ENCODE results near the gene IQGAP1. TPM values are rescaled to one million over a fixed set of nuclear protein-coding genes. Genes with fewer than 3 reads are reported as not detected.
A peak's percentile ranks its signal among the peaks of the same experiment; 100 is the strongest.
"Not testable (repeated sequence)": the region's sequence is repeated elsewhere in the genome, so short reads cannot be mapped to it uniquely, and the experiment has no call there.

The IQGAP1 gene
- total RNA-seq: 10 to 100 TPM; 70.4 to 79.2 TPM
- long read RNA-seq, full-length matches to known transcripts: 6 of 45 reads
- long read RNA-seq, partial matches to known transcripts: 37 of 45 reads
- long read RNA-seq, other reads (novel, unspliced or antisense): 2 of 45 reads

DNA sequence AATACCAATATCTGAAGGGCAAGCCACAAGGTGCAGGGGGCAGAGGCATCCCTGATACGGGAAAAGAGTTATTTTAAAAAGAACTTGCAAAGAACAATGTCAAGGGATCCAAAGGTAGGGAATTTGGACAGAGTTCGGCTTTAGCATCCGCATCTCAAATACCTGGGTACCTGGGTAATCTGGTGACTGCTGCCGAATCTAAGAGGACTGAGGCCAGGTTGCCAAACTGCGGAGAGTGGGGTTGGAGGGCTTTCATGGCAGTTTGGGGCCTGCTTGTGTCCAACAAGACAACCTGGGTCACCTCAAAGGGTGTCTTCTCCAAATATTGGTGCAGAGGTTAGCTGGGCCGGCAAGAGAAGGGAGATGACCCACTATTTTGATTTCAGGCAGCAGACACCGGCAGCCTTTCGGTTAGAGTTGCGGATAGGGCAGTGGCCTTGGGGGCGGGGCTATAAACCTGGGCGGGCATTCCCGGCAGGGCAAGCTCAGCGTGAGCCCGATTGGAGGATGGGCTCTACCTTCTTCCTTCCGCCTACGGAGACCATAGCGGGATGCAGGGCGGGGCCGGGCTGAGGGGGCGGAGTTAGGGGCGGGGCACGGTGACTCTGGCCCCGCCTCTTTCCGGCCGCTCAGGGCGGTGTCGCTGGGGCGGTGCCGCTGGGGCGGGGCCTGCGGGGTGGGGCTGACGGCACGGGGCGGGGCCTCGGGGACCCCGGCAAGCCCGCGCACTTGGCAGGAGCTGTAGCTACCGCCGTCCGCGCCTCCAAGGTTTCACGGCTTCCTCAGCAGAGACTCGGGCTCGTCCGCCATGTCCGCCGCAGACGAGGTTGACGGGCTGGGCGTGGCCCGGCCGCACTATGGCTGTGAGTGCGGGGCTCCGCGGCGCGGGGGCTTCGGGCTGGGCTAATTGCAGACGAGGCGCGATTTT, at the start of gene IQGAP1:
Gene IQGAP1 (plus strand): TSS at position 709 of the 928 bp plus-strand sequence. CDS start 100 bp downstream, at position 809.
- intact Hi-C loops (cut with DNase I): no loop called here
- peak; percentile 98 for ATAC-seq
- DNase-seq: peak; percentile 98

- intact Hi-C loops (cut with DNase I): no loop called here
These were observed 49.5 kb upstream of the IQGAP1 start for GRCh38 chr15:90338532-90338931.

GRCh38 chr15:90340345-90340744, 47.7 kb upstream of the IQGAP1 start:
- DNase-seq (no peak), ATAC-seq (no peak)
- intact Hi-C loops (cut with DNase I): no loop called here

More at GRCh38 chr15:90338532-90338931, 49.5 kb upstream of the IQGAP1 start:
- ATAC-seq: no peak
- DNase-seq: no peak

GRCh38 chr15:90343302-90343790, 44.7 kb upstream of the IQGAP1 start:
- intact Hi-C loops (cut with DNase I): no loop called here
- ATAC-seq (peak; percentile 12 to 69), DNase-seq (peak; percentile 49)

GRCh38 chr15:90344662-90345061, 43.4 kb upstream of the IQGAP1 start:
- no peak for DNase-seq
- ATAC-seq: peak in 1 of 2 donors; percentile 12
- intact Hi-C loops (cut with DNase I): no loop called here

GRCh38 chr15:90345857-90346256, 42.2 kb upstream of the IQGAP1 start:
- no peak for DNase-seq
- intact Hi-C loops (cut with DNase I): no loop called here
- ATAC-seq: peak in 1 of 2 donors; percentile 23

GRCh38 chr15:90347431-90348065, 40.5 kb upstream of the IQGAP1 start:
- intact Hi-C loops (cut with DNase I); ATAC-seq; DNase-seq: not testable (repeated sequence)

DNA sequence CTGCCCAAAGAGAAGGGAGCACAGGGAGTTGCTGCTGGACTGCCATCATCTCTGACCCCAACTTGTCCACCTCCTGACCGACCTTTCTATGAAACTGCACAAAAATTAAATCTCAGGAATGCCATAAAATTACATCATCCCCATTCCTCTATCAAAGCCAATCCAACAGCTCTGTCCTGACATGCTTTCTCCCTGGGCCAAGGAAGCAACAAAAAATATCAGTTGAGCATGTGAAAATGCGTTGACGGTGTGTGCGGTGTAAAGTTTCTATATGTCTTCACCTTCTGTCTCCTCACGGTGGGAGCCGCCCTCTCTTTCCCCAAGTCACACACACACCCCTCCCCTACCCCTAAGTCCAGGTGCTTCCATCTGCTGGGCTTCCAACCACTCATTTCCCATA, 39.6 kb upstream of the IQGAP1 start:
- intact Hi-C loops (cut with DNase I): no loop called here
- no peak for ATAC-seq
- no peak for DNase-seq

DNA sequence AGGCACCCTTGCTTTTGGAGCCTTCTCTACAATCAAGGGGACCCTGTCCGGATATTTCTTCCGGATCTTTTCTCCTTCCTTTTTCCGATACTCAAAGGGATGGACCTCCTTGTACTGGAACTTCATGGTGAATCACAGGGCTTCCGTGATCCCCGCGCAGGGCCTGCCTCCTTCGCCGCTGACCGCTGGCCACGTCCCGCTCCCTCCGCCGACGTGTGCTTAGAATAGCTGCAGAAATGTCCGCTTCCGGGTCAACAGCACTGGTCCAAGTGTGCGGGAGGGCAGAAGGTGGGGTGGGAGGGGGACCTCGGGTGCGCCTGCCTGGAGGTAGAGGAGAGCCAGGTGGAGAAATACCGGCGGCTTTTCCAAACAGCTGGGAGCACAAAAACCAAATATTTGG, 39.0 kb upstream of the IQGAP1 start:
- ATAC-seq (no peak), DNase-seq (no peak)
- intact Hi-C loops (cut with DNase I): no loop called here

- no peak for ATAC-seq
- no peak for DNase-seq
- intact Hi-C loops (cut with DNase I): no loop called here
These were observed 38.2 kb upstream of the IQGAP1 start for GRCh38 chr15:90349821-90350220.

DNA sequence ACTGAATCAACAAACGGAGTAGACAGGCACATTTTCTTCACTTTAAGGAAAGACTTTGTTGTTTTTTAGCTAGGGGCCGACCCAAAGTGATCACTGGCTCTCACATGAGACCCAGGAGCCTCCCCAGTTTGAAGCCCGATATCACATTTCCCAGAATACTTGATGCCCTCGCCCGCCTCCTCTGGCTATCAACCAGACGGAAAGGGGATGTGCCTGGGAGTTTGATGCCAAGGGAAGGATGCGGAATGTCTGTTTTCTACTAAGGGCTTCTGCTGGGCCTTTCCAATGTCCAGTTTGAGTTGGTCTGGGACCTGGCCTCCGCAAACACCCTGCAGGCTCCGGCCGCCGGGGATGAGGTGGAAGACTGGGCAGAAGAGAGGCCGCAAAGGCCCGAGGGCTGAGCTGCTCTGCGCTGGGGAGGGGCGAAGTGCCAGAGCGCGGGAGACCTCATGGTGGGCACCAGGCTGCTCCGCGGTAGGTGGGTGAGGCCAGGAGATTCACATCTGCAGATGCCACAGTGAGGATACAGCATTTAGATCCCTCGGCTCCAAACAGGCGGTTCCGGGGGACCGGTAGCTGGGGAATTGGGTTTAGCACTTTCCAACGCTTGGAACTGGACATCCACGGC, 36.4 kb upstream of the IQGAP1 start:
- DNase-seq (no peak), ATAC-seq (peak; percentile 17 to 57)
- intact Hi-C loops (cut with DNase I): no loop called here

GRCh38 chr15:90352107-90352893, 35.7 kb upstream of the IQGAP1 start, which contains the start of gene ZNF774:
Gene ZNF774 (plus strand): TSS chr15:90352284. CDS start chr15:90354661, 2,377 bp downstream.
- DNase-seq (peak; percentile 91), ATAC-seq (peak; percentile 98 to 99)
- intact Hi-C loops (cut with DNase I): no loop called here

GRCh38 chr15:90354986-90355385, 33.1 kb upstream of the IQGAP1 start:
- intact Hi-C loops (cut with DNase I): no loop called here
- no peak for DNase-seq
- no peak for ATAC-seq

DNA sequence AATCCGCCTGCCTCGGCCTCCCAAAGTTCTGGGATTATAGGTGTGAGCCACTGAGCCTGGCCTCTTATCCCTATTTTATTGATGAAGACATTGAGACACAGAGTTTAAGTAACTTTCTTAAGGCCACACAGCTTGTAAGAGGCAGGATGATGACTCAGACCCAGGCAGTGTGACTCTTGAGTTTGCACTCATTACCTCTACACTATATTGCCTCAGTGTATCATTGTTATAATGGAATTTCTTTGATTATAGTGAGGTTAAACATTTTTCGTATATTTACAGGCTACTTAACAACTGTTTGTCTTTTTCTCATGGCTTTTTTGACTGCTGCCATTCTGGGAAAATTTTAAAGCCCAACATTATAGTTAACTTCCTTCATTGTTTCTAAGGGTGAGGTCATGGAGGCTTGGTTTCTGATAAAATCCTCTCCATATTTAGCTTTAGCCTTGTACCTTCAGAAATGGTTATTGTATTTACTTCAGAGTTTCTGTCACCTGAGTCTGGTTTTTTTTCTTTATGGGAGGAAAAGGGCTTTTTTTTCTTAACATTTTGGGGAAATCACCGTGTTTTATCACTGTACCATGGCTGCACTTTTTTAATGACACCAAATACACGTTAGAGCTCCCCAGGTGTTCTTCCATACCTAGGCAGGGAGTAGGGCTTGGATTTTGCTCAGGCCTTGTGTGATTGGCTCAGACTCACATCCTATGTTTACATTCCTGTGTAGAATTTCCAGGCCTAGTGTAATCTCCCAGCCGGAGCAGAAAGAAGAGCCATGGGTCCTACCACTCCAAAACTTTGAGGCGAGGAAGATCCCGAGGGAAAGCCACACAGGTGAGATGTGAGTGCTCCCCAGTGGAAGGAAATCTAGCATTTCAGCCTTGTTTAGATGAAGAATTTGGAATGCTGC, 29.7 kb upstream of the IQGAP1 start:
- ATAC-seq (no peak), DNase-seq (no peak)
- intact Hi-C loops (cut with DNase I): no loop called here

DNA sequence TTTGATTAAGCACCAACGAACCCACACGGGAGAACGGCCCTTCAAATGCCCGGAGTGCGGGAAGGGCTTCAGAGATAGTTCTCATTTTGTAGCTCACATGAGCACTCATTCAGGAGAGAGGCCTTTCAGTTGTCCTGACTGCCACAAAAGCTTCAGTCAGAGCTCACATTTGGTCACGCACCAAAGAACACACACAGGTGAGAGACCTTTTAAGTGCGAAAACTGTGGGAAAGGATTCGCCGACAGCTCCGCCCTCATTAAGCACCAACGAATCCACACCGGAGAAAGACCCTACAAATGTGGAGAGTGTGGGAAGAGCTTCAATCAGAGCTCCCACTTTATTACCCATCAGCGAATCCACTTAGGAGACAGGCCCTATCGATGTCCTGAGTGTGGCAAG, 27.3 kb upstream of the IQGAP1 start:
- ATAC-seq (no peak), DNase-seq (no peak)
- intact Hi-C loops (cut with DNase I): loop anchor here (5.0 to 10.0 kb wide), 2 partner anchors 122 to 124 kb away; no protein-coding TSS in a partner anchor

GRCh38 chr15:90362936-90363212, 25.2 kb upstream of the IQGAP1 start:
- peak; percentile 56 to 82 for ATAC-seq
- intact Hi-C loops (cut with DNase I): loop anchor here (5.0 to 10.0 kb wide), 2 partner anchors 119 to 122 kb away; no protein-coding TSS in a partner anchor
- DNase-seq: no peak

- intact Hi-C loops (cut with DNase I): loop anchor here (5.0 to 10.0 kb wide), 2 partner anchors 118 to 121 kb away; no protein-coding TSS in a partner anchor
- DNase-seq: no peak
- no peak for ATAC-seq
These were observed 23.8 kb upstream of the IQGAP1 start for GRCh38 chr15:90364251-90364650.
